D341Med (cell line): ENCODE measurements around the gene GRIA3.

ENCODE experiments used
- DNase-seq: peaks from one replicate; pipeline ENCODE4 v3.0.0; 2012; ENCODE audit warnings: low spot score

GRIA3 gene

GRCh38 chrX:123193101-123193500, 9.0 kb downstream of the GRIA3 start:
- no peak for DNase-seq

GRCh38 chrX:123199338-123199737, 15.3 kb downstream of the GRIA3 start:
- no peak for DNase-seq

GRCh38 chrX:123201720-123202119, 17.6 kb downstream of the GRIA3 start:
- no peak for DNase-seq

- DNase-seq = no peak
Observed at GRCh38 chrX:123202523-123202922, 18.4 kb downstream of the GRIA3 start.

- no peak for DNase-seq
Observed at GRCh38 chrX:123203772-123204171, 19.7 kb downstream of the GRIA3 start.

GRCh38 chrX:123206176-123206575, 22.1 kb downstream of the GRIA3 start:
- no peak for DNase-seq

- no peak for DNase-seq
Observed at GRCh38 chrX:123210252-123210651, 26.2 kb downstream of the GRIA3 start.

GRCh38 chrX:123215397-123216089, 31.5 kb downstream of the GRIA3 start:
- DNase-seq = no peak

GRCh38 chrX:123217077-123217476, 33.0 kb downstream of the GRIA3 start:
- DNase-seq = no peak

GRCh38 chrX:123217728-123218127, 33.6 kb downstream of the GRIA3 start:
- DNase-seq = no peak

- DNase-seq = no peak
Observed at GRCh38 chrX:123219916-123220315, 35.8 kb downstream of the GRIA3 start.

GRCh38 chrX:123222920-123223319, 38.8 kb downstream of the GRIA3 start:
- DNase-seq = no peak

- no peak for DNase-seq
Observed at GRCh38 chrX:123223409-123223808, 39.3 kb downstream of the GRIA3 start.

- DNase-seq = no peak
Observed at GRCh38 chrX:123223859-123224258, 39.8 kb downstream of the GRIA3 start.

- DNase-seq = no peak
Observed at GRCh38 chrX:123230798-123231197, 46.7 kb downstream of the GRIA3 start.

GRCh38 chrX:123236859-123237258, 52.8 kb downstream of the GRIA3 start:
- no peak for DNase-seq

- DNase-seq = no peak
Observed at GRCh38 chrX:123237271-123237670, 53.2 kb downstream of the GRIA3 start.

- DNase-seq = no peak
Observed at GRCh38 chrX:123254457-123254856, 70.4 kb downstream of the GRIA3 start.

GRCh38 chrX:123256378-123256777, 72.3 kb downstream of the GRIA3 start:
- DNase-seq = no peak

GRCh38 chrX:123260920-123261418, 76.9 kb downstream of the GRIA3 start:
- no peak for DNase-seq

- peak; percentile 6 for DNase-seq
Observed at GRCh38 chrX:123263270-123263669, 79.2 kb downstream of the GRIA3 start.

GRCh38 chrX:123263747-123264146, 79.7 kb downstream of the GRIA3 start:
- DNase-seq = no peak

- no peak for DNase-seq
Observed at GRCh38 chrX:123267220-123267619, 83.1 kb downstream of the GRIA3 start.

GRCh38 chrX:123271902-123272301, 87.8 kb downstream of the GRIA3 start:
- DNase-seq = no peak
